Fibroblast of lung (primary cell): ENCODE measurements around the gene RBBP5. TPM values are rescaled to one million over a fixed set of nuclear protein-coding genes. Genes with fewer than 3 reads are reported as not detected.

ENCODE experiments used
- DNase-seq, 2 donors: peaks; one replicate each; pipeline versions ENCODE4 v3.0.0 to v3.0.0-alpha.2; 2010; ENCODE audit warnings: low read depth in 2 of 2
- H2AFZ ChIP-seq: 2 replicates; pipeline ENCODE4 v1.5.1; 2012; ENCODE audit warnings: low read length, control low read depth, inconsistent platforms
- H3K27ac ChIP-seq: 2 replicates; pipeline ENCODE4 v1.5.1; 2011; ENCODE audit warnings: low read length, control low read depth; ENCODE audit not compliant: insufficient read depth
- H3K27me3 ChIP-seq: 2 replicates; pipeline ENCODE4 v1.5.1; 2011; ENCODE audit warnings: mild to moderate bottlenecking, low read length; ENCODE audit not compliant: control insufficient read depth, insufficient read depth
- H3K36me3 ChIP-seq: 2 replicates; pipeline ENCODE4 v1.5.1; 2011; ENCODE audit warnings: low read length; ENCODE audit not compliant: control insufficient read depth, insufficient read depth
- H3K4me1 ChIP-seq: 2 replicates; pipeline ENCODE4 v1.5.1; 2011; ENCODE audit warnings: low read length; ENCODE audit not compliant: control insufficient read depth, insufficient read depth; ENCODE audit errors: extremely low read depth
- H3K4me2 ChIP-seq: 2 replicates; pipeline ENCODE4 v1.5.1; 2011; ENCODE audit warnings: low read length, control low read depth; ENCODE audit not compliant: insufficient read depth; ENCODE audit errors: extremely low read depth
- H3K4me3 ChIP-seq, 4 experiments: fragments of 200-600 bp in 1 of 4; sonication (generic) in 1 of 4; replicated peaks in 1 of 4; 2 replicates each; pipeline ENCODE4 v1.5.1; 2011 to 2016; ENCODE audit warnings: low read length in 4 of 4, low read depth in 3 of 4, mild to moderate bottlenecking in 3 of 4, control low read depth in 2 of 4, inconsistent platforms in 1 of 4, mixed read lengths in 1 of 4; ENCODE audit not compliant: insufficient read depth in 1 of 4; ENCODE audit errors: control extremely low read depth in 1 of 4
- H3K79me2 ChIP-seq: 2 replicates; pipeline ENCODE4 v1.5.1; 2012; ENCODE audit warnings: mild to moderate bottlenecking, low read length, inconsistent platforms; ENCODE audit not compliant: control insufficient read depth, insufficient read depth
- H3K9ac ChIP-seq: 2 replicates; pipeline ENCODE4 v1.5.1; 2011; ENCODE audit warnings: mild to moderate bottlenecking, low read length, control low read depth; ENCODE audit not compliant: insufficient read depth
- H3K9me3 ChIP-seq: 2 replicates; pipeline ENCODE4 v1.5.1; 2012; ENCODE audit warnings: low read depth, low read length; ENCODE audit not compliant: control insufficient read depth, insufficient read depth
- H4K20me1 ChIP-seq: 2 replicates; pipeline ENCODE4 v1.5.1; 2011; ENCODE audit warnings: low read length; ENCODE audit not compliant: control insufficient read depth, insufficient read depth; ENCODE audit errors: extremely low read depth
- CTCF ChIP-seq, 2 donors: IDR thresholded peaks in 1 of 2; conservative IDR thresholded peaks in 1 of 2; 1 replicate in 1 of 2; 2 replicates in 1 of 2; pipeline ENCODE4 v1.5.1; 2011 to 2012; ENCODE audit warnings: low read length in 2 of 2, control low read depth in 1 of 2, inconsistent platforms in 1 of 2, low read depth in 1 of 2, mild to moderate bottlenecking in 1 of 2
- EZH2 ChIP-seq: IDR thresholded peaks from 2 replicates; pipeline ENCODE4 v1.5.1; 2012; ENCODE audit warnings: low read length, control low read depth, mild to moderate bottlenecking; ENCODE audit errors: missing control alignments
- polyA plus RNA-seq, 2 donors: library from polyadenylated mRNA; depleted of rRNA in 1 of 2; stranded (reverse) in 1 of 2; unstranded in 1 of 2; fragments of >200 nt; gene quantifications; 2 replicates each; pipeline ENCODE4 v1.2.1, GENCODE V29; 2011 to 2012; ENCODE audit warnings: missing spikeins in 1 of 2
- total RNA-seq: library from RNA; depleted of rRNA; stranded (reverse); fragments of >200 nt; gene quantifications from 2 replicates; pipeline ENCODE4 v1.2.1, GENCODE V29; 2014

RBBP5 gene
- total and polyA plus RNA-seq, 2 donors (not counting 1 experiment from before 2014, with no cell fraction given) = 16.4 to 19.8 TPM

DNA sequence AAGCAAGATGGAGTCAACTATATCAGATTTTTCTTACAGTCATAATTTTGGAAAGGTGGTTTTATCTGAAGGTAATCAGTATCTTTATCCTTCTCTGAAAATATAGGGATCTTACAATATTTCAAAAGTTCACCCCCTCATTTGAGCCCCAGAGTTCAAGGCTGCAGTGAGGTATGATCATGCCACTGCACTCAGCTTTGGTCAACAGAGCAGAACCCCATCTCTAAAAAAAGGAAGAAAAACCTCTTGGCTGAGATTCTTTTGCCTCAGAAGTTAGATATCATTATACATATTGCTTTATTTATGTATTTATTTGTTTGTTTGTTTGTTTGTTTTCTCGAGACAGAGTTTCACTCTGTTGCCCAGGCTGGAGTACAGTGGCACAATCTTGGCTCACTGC lies 11.5 kb upstream of the RBBP5 start:
- Histone ChIP-seq H3K36me3 (no peaks in the 10 kb centered on the region), H2AFZ (no peak overlapping the region), H3K9me3 (no peaks in the 10 kb centered on the region), H3K27me3 (no peaks in the 10 kb centered on the region), H3K9ac (no peak overlapping the region), H3K27ac (no peak overlapping the region), H3K4me1 (no peaks in the 10 kb centered on the region), H3K4me2 (no peak overlapping the region), H3K4me3 (no peak overlapping the region), H4K20me1 (no peaks in the 10 kb centered on the region), H3K79me2 (no peaks in the 10 kb centered on the region)
- TF ChIP-seq EZH2 = no peak
- TF ChIP-seq CTCF (conservative IDR thresholded peaks at IDR 0.05 in 1 of 2, IDR thresholded peaks at IDR 0.05 in 1 of 2; ENCODE audit: low read depth in 1 of 2, low read length in 2 of 2) = no peak
- no peak for DNase-seq

DNA sequence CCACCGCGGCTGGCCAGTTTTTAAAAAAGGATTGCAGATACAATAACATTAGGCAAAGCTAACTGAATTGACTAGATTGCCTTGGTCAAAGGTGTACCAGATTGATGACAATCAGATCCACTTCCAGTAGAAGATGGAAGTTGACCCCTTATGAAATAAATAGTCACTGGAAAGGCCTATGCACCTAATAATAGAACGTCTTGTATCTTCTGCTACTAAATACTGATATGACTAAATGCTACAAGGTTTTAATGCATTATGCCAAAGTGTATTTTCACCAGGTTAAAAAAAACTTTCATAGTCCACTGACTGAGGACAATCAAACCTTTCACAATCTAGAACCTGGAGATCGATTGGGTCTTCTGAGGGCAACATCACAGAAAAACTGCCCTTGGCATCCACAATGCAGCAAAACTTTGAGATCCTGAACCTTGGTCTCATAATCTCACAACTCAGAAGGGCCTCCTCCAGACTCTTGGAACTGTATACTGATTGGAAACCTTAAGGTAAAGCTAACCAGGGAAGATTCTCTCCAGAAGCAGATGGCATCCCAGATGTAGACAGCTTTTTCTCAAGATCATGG lies 7.8 kb upstream of the RBBP5 start:
- no peaks in the 10 kb centered on the region for H3K9me3 ChIP-seq
- no peaks in the 10 kb centered on the region for H4K20me1 ChIP-seq
- H3K4me2 ChIP-seq = no peak overlapping the region
- no peak overlapping the region for H3K9ac ChIP-seq
- H3K4me3 ChIP-seq = no peak overlapping the region
- no peaks in the 10 kb centered on the region for H3K36me3 ChIP-seq
- TF ChIP-seq EZH2 = no peak
- no peak for TF ChIP-seq CTCF (conservative IDR thresholded peaks at IDR 0.05 in 1 of 2, IDR thresholded peaks at IDR 0.05 in 1 of 2; ENCODE audit: low read depth in 1 of 2, low read length in 2 of 2)
- H3K27me3 ChIP-seq = no peaks in the 10 kb centered on the region
- no peaks in the 10 kb centered on the region for H3K4me1 ChIP-seq
- H3K27ac ChIP-seq = no peak overlapping the region
- H3K79me2 ChIP-seq = no peaks in the 10 kb centered on the region
- H2AFZ ChIP-seq = no peak overlapping the region
- no peak for DNase-seq

DNA sequence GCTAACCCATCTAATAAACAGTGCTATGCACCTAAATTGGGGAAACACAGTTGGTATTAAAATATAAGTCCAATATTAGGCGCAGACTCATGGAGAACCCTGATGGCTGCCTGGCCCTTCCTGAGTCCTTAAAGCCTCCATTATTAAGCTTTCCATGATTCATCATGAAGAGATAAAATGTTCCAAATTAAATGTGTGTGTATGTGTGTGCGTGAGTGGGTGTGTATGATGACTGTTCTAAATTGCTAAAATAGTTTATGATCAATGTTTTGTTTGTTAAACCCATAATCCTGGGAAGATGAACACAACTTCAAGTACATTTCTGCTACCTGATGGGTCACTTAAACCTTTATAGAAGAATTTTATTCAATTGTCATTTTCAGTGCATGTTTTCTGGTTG lies 6.3 kb upstream of the RBBP5 start:
- no peaks in the 10 kb centered on the region for H4K20me1 ChIP-seq
- H3K27me3 ChIP-seq = no peaks in the 10 kb centered on the region
- no peak overlapping the region for H2AFZ ChIP-seq
- TF ChIP-seq EZH2 = no peak
- no peak for TF ChIP-seq CTCF (conservative IDR thresholded peaks at IDR 0.05 in 1 of 2, IDR thresholded peaks at IDR 0.05 in 1 of 2; ENCODE audit: low read depth in 1 of 2, low read length in 2 of 2)
- H3K79me2 ChIP-seq = no peaks in the 10 kb centered on the region
- no peaks in the 10 kb centered on the region for H3K36me3 ChIP-seq
- H3K27ac ChIP-seq = no peak overlapping the region
- H3K9me3 ChIP-seq = no peaks in the 10 kb centered on the region
- no peaks in the 10 kb centered on the region for H3K4me1 ChIP-seq
- no peak overlapping the region for H3K4me3 ChIP-seq
- DNase-seq = peak in 1 of 2 donors; percentile 5
- H3K4me2 ChIP-seq = no peak overlapping the region
- H3K9ac ChIP-seq = no peak overlapping the region
